ENCODE data around the gene LTBP3. TPM values are rescaled to one million over a fixed set of nuclear protein-coding genes. Genes with fewer than 3 reads are reported as not detected.

The LTBP3 gene
- total and polyA plus RNA-seq, 11 donors, result 26.3 to 125 (median 75.6) TPM

- no peak for DNase-seq
- peaks cover 0 to 34% (median 21%) of the 10 kb centered on the region in 12 donors for H3K4me1 ChIP-seq
- no peak overlapping the region for H3K4me3 ChIP-seq
- H3K27ac ChIP-seq, result no peak overlapping the region
- peaks cover 2 to 69% (median 52%) of the 10 kb centered on the region in 9 donors for H3K36me3 ChIP-seq
- WGBS, 4 donors, result 70 to 86% (median 79%) methylated on average over 6 of the region's 6 CpGs
- TF ChIP-seq CTCF (IDR thresholded peaks at IDR 0.05), result no peak
- TF ChIP-seq POLR2A (IDR thresholded peaks at IDR 0.05), result no peak
- ATAC-seq, result no peak
- no peaks in the 10 kb centered on the region for H3K27me3 ChIP-seq
- H3K9me3 ChIP-seq, result no peaks in the 10 kb centered on the region
- intact Hi-C loops (cut with DNase I), result loop anchor here in 3 of 10 donors (5.0 to 10.0 kb wide), 3 partner anchors 52 to 222 kb away; no protein-coding TSS in a partner anchor
These were observed 38.4 kb upstream of the LTBP3 start for GRCh38 chr11:65596520-65596919.

- TF ChIP-seq POLR2A (IDR thresholded peaks at IDR 0.05) (no peak), CTCF (IDR thresholded peaks at IDR 0.05) (no peak)
- ATAC-seq (peak in 1 of 4 donors; percentile 1), DNase-seq (peak in 1 of 5 donors; percentile 43)
- Histone ChIP-seq H3K4me1 (peaks cover 0 to 34% (median 21%) of the 10 kb centered on the region in 12 donors), H3K4me3 (no peak within 1 kb of the TSS), H3K27me3 (no peaks in the 10 kb centered on the region), H3K36me3 (peaks cover 2 to 70% (median 55%) of the 10 kb centered on the region in 9 donors), H3K27ac (no peak within 1 kb of the TSS), H3K9me3 (no peaks in the 10 kb centered on the region)
- intact Hi-C loops (cut with DNase I), result loop anchor here in 3 of 10 donors (5.0 to 10.0 kb wide), 3 partner anchors 51 to 221 kb away; no protein-coding TSS in a partner anchor
- 69 to 75% (median 71%) methylated on average over 9 to 12 of the region's 12 CpGs for WGBS, 4 donors
These were observed 37.6 kb upstream of the LTBP3 start, which contains the start of gene KCNK7 for GRCh38 chr11:65595543-65596281. Gene KCNK7 (minus strand): TSS chr11:65595800. CDS start chr11:65595772, 28 bp downstream.

- Histone ChIP-seq H3K27ac (no peak overlapping the region), H3K36me3 (peaks cover 2 to 71% (median 57%) of the 10 kb centered on the region in 9 donors), H3K4me1 (peaks cover 0 to 38% (median 24%) of the 10 kb centered on the region in 12 donors), H3K9me3 (no peaks in the 10 kb centered on the region), H3K27me3 (no peaks in the 10 kb centered on the region), H3K4me3 (no peak overlapping the region)
- DNase-seq (peak in 1 of 5 donors; percentile 24), ATAC-seq (no peak)
- TF ChIP-seq CTCF (IDR thresholded peaks at IDR 0.05) (no peak), POLR2A (IDR thresholded peaks at IDR 0.05) (no peak)
- 59 to 78% (median 69%) methylated on average over 3 of the region's 3 CpGs for WGBS, 4 donors
- intact Hi-C loops (cut with DNase I), result loop anchor here in 3 of 10 donors (5.0 to 10.0 kb wide), 3 partner anchors 50 to 220 kb away; no protein-coding TSS in a partner anchor
These were observed 37.0 kb upstream of the LTBP3 start for GRCh38 chr11:65595131-65595530.

Data from heart left ventricle (tissue), 16 donors.